HL-60 (cell line): ENCODE data around the gene ELF2.

ENCODE experiments used
- GABPA ChIP-seq: IDR thresholded peaks from 2 replicates; pipeline ENCODE4 v1.6.1; 2012; ENCODE audit warnings: low read depth
- POLR2AphosphoS5 ChIP-seq: IDR thresholded peaks from 2 replicates; pipeline ENCODE4 v1.6.1; 2012; ENCODE audit warnings: low read depth
- REST ChIP-seq: IDR thresholded peaks from 2 replicates; pipeline ENCODE4 v1.6.1; 2012; ENCODE audit warnings: low read depth; ENCODE audit not compliant: insufficient replicate concordance
- SPI1 ChIP-seq: IDR thresholded peaks from 2 replicates; pipeline ENCODE4 v1.6.1; 2012; ENCODE audit warnings: low read depth, mild to moderate bottlenecking, borderline replicate concordance
- TF ChIP-seq, protein P1 (sequence below): IDR thresholded peaks from one replicate; pipeline ENCODE4 v1.5.1; 2011; ENCODE audit warnings: low read length, control low read depth, inconsistent platforms; ENCODE audit not compliant: insufficient read depth

DNA sequence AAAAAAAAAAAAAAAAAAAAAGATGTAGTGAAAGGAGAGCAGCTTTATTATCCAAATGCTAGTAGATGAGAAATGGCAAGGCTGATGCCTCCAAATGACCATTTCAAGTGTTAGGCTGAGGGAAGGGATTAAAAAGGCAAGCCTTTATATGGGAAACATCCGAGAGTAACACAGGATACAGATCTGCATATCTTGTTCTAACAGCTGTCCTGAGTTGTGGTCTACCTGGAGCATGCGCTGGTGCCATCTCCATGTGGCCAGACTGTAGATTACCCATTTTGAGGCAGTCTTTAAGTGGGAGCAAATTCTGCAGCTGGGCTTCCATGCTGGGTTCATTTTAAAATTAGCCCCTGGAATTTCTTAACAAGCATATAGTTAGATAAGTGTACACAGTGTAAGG, 26.0 kb upstream of the ELF2 start:
- TF ChIP-seq REST = no peak
- TF ChIP-seq, protein P1, sequence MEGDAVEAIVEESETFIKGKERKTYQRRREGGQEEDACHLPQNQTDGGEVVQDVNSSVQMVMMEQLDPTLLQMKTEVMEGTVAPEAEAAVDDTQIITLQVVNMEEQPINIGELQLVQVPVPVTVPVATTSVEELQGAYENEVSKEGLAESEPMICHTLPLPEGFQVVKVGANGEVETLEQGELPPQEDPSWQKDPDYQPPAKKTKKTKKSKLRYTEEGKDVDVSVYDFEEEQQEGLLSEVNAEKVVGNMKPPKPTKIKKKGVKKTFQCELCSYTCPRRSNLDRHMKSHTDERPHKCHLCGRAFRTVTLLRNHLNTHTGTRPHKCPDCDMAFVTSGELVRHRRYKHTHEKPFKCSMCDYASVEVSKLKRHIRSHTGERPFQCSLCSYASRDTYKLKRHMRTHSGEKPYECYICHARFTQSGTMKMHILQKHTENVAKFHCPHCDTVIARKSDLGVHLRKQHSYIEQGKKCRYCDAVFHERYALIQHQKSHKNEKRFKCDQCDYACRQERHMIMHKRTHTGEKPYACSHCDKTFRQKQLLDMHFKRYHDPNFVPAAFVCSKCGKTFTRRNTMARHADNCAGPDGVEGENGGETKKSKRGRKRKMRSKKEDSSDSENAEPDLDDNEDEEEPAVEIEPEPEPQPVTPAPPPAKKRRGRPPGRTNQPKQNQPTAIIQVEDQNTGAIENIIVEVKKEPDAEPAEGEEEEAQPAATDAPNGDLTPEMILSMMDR = no peak
- no peak for TF ChIP-seq POLR2AphosphoS5
- no peak for TF ChIP-seq GABPA
- no peak for TF ChIP-seq SPI1
